GM18909 (cell line): ENCODE measurements around the gene DOK5.

ENCODE experiments used
- ATAC-seq: cut with Tn5 transposase; IDR thresholded peaks from one replicate; pipeline ENCODE4 v1.9.1; 2021; ENCODE audit warnings: mild to moderate bottlenecking; ENCODE audit not compliant: unreplicated experiment, poor library complexity

The DOK5 gene

DNA sequence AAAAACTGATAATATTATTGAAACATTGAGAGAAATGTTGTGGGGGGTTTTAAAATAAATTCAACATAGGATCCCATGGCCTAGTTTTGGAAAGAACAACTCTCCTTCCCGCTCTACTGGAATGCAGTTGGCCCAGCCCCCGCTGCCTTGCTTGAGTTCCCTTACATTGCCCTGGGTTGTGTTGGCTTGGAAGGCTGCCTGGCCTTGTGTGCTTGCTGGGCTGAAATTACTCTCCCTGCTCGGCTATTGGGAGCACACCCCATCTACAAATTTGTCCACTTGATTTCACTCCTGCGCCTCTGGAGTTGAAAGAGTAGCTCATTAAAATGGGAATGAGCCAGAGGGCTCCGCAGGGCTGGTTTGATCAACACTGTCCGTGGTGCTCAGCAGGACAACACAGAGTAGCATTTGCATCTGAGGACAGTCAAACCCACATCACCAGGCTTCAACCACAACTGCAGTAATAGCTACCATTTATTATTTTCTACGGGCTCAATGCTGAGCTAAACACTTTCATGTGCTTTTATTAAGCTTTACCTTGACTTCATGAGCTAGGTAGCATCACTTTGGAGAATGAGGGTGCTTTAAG is 35.2 kb downstream of the DOK5 start:
- ATAC-seq = no peak

GRCh38 chr20:54512694-54513093 is 37.3 kb downstream of the DOK5 start:
- ATAC-seq = no peak

DNA sequence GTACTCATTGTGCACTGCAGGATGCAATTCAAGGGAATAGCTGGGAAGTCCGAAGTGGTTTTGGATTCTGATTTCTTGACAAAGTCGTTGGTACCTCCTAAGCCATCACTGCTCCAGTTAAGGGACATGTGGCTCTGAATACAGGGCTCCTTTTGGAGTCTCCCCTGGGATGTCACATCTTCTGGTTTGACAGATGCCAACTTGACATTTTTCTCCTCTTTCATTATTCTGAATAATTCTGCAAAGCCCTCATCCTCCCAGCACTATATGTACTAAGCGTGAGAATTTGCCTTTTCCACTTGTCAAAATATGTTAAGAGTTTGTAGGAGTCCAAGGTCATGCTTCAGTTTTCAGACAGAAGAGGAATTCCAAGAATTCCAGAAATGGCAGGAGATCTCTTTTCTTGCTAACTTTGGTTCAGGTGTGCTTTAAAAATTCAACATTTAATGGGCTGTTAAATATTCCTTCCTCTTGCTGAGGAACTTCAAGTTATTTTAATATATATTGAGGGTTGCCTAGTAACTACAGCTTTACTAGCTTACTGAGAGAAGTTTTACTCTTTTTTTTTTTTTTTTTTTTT is 38.7 kb downstream of the DOK5 start:
- ATAC-seq = no peak

DNA sequence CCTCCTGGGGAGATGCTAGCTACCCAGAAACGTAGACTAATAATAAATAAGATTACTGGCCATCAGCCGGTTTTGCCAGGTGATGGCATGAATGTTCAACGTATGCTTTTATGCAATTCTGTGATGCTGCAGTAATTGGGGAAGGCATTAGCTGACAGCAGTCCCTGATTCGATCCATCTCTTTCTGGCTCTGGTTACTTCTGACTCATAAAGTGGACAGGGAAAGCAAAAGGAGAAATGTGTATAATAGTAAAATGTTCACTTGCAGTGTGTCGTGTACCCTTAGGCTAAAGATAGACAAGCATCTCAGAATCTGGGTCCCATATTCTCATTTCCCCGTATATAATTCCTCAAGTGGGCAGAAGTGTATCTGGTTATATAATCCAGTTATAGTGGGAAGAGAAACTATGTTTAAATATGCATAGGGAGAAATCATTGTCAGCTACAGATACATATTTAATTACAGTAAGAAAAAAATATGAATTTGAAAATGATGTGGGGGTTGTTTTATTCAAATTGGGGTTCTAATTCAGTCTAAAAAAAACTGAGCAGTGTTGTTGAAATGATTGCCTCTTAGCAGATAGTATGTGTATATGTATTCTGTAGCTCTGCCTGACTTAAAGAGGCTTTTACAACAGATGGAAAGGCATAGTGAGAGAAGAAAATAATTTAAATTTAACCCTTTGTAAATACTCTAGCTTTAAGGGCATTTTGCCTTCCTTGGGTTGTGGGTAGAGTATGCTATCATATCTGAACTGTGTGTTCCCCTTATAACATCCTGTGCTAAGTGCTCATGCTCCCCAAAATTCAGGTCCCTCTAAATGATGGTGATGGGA is 40.6 kb downstream of the DOK5 start:
- ATAC-seq = no peak

- ATAC-seq = no peak
These were observed 42.0 kb downstream of the DOK5 start for GRCh38 chr20:54517241-54517975.

GRCh38 chr20:54524849-54525248 is 49.5 kb downstream of the DOK5 start:
- ATAC-seq = no peak

GRCh38 chr20:54525916-54526590 is 50.7 kb downstream of the DOK5 start:
- no peak for ATAC-seq

GRCh38 chr20:54526801-54527200 is 51.4 kb downstream of the DOK5 start:
- ATAC-seq = no peak

DNA sequence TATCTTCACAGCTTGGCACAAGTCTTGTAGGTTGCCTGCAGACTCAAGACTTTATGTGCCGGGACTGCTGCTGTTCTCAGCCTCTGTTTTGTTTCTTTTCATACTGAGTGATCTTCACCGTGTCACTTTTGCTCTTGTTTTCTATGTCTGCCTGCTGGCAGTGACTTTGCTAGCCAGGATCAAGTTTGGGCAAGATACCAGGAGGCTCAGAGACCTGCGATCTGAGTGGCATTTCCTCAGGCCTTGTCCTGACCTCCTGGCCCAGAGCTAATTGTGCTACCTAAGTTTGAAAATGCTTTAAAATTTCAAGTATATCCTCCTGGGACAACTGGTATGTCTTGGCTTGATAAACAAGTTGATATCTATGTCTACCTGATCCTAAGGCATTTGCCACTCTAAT is 57.2 kb downstream of the DOK5 start:
- no peak for ATAC-seq

- no peak for ATAC-seq
These were observed 58.7 kb downstream of the DOK5 start for GRCh38 chr20:54534101-54534500.

- ATAC-seq = no peak
These were observed 59.6 kb downstream of the DOK5 start for GRCh38 chr20:54535033-54535432.

- ATAC-seq = no peak
These were observed 60.4 kb downstream of the DOK5 start for GRCh38 chr20:54535746-54536145.

- ATAC-seq = no peak
These were observed 64.2 kb downstream of the DOK5 start for GRCh38 chr20:54539521-54540046.

DNA sequence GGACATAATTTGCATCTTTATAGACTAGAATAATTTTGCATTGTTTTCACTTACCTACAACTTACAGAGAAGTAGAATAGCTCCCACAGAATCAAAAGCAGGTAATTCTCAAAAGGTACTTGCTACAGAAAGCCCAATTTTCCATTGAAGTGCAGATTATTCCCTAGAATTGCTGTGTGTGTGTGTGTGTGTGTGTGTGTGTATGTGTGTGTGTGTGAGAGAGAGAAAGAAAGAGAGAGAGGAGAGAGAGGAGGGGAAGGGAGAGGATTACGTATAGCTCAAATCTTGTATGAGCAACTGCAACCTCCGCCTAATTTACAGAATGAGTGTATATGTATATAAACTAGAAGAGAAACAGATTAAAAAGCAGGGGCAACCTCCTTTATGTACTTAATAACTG is 68.0 kb downstream of the DOK5 start:
- ATAC-seq = no peak

- no peak for ATAC-seq
These were observed 70.4 kb downstream of the DOK5 start for GRCh38 chr20:54545676-54546358.

GRCh38 chr20:54548849-54549248 is 73.5 kb downstream of the DOK5 start:
- ATAC-seq = no peak

- no peak for ATAC-seq
These were observed 74.4 kb downstream of the DOK5 start for GRCh38 chr20:54549658-54550326.

- ATAC-seq = no peak
These were observed 75.5 kb downstream of the DOK5 start for GRCh38 chr20:54550776-54551396.

DNA sequence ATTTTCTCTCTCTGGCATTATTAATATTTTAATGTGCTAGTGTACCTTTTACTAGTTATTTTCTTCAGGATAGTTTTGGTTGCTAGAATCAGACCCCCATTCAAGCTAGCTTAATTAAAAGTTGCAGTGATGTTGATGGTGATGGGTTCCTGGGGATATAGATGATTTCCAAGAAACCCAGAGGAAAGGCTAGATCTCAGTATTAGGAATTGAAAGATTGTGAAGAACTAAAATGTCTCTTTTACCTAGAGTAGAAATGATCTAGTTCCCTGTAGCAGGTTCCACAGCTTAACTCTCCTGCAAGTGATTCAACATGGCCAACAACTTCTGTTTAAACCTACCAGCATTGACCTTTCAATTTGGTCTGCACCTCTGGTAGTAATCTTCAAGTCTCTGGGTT is 78.6 kb downstream of the DOK5 start:
- ATAC-seq = no peak
